Measurements from ENCODE around the gene NAA35. TPM values are rescaled to one million over a fixed set of nuclear protein-coding genes. Genes with fewer than 3 reads are reported as not detected.
A peak's percentile ranks its signal among the peaks of the same experiment; 100 is the strongest.

The NAA35 gene
- total and polyA plus RNA-seq, 2 of the 8 experiments (the other 6 are each of a cell fraction or from before 2014, with no cell fraction given), result 12.9 to 35.2 TPM

DNA sequence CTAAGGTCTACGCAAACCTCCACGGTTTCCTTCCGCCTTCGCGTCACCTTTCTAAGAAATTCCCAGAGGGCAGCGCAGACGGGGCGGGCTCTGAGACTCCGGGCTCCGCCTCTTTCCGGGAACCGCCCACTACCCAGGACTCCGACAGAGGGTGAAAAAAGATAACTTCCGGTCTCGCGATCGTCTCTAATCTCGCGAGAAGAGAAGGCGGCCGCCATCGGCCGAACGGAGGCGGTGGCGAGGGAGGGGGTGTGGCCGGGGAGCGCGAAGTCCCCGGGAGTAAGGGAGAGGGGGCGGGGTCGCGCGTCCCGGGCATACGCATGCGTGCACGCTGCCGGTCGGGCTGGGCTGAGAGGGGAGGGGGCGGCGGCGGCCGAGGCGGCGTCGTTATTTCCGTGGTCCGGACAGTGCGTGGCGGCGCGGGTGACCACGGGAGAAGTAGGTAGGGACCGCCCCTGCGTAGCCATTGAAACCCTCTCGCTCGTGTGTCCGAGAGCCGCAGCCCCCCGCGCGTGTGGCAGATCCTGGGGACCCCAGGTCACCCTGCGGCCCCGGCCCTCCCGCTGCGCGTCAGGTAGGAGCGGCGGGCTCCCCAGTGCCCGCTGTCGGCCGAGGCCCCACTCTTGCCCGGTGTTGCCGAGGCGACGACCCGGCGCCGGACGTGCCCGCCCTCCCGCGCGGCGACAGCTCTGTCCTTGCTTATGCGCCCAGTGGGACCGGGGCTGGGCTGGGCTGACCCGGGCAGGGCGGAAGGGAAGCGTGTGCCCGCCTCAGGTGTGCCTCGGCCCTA, at the start of gene NAA35 (continued):
- peak; percentile 73 to 80; a peak in 2 of 3 replicates for TF ChIP-seq POLR2A (IDR thresholded peaks at IDR 0.05; ENCODE audit: control extremely low read depth in 1 of 2, low read depth in 2 of 2, low read length in 2 of 2)
- TF ChIP-seq CREB1 (IDR thresholded peaks at IDR 0.05), result peak; percentile 65
- TF ChIP-seq TAF1 (IDR thresholded peaks at IDR 0.05; ENCODE audit: low read depth, low read length), result peak; percentile 68; the same call in 1 of the 2 replicates
- TF ChIP-seq PHF8 (conservative IDR thresholded peaks at IDR 0.05; ENCODE audit: low read depth, low read length), result peak; percentile 75
- TF ChIP-seq GTF2F1 (IDR thresholded peaks at IDR 0.05; ENCODE audit: borderline replicate concordance, low read depth, low read length), result no peak
- TF ChIP-seq, protein P1, sequence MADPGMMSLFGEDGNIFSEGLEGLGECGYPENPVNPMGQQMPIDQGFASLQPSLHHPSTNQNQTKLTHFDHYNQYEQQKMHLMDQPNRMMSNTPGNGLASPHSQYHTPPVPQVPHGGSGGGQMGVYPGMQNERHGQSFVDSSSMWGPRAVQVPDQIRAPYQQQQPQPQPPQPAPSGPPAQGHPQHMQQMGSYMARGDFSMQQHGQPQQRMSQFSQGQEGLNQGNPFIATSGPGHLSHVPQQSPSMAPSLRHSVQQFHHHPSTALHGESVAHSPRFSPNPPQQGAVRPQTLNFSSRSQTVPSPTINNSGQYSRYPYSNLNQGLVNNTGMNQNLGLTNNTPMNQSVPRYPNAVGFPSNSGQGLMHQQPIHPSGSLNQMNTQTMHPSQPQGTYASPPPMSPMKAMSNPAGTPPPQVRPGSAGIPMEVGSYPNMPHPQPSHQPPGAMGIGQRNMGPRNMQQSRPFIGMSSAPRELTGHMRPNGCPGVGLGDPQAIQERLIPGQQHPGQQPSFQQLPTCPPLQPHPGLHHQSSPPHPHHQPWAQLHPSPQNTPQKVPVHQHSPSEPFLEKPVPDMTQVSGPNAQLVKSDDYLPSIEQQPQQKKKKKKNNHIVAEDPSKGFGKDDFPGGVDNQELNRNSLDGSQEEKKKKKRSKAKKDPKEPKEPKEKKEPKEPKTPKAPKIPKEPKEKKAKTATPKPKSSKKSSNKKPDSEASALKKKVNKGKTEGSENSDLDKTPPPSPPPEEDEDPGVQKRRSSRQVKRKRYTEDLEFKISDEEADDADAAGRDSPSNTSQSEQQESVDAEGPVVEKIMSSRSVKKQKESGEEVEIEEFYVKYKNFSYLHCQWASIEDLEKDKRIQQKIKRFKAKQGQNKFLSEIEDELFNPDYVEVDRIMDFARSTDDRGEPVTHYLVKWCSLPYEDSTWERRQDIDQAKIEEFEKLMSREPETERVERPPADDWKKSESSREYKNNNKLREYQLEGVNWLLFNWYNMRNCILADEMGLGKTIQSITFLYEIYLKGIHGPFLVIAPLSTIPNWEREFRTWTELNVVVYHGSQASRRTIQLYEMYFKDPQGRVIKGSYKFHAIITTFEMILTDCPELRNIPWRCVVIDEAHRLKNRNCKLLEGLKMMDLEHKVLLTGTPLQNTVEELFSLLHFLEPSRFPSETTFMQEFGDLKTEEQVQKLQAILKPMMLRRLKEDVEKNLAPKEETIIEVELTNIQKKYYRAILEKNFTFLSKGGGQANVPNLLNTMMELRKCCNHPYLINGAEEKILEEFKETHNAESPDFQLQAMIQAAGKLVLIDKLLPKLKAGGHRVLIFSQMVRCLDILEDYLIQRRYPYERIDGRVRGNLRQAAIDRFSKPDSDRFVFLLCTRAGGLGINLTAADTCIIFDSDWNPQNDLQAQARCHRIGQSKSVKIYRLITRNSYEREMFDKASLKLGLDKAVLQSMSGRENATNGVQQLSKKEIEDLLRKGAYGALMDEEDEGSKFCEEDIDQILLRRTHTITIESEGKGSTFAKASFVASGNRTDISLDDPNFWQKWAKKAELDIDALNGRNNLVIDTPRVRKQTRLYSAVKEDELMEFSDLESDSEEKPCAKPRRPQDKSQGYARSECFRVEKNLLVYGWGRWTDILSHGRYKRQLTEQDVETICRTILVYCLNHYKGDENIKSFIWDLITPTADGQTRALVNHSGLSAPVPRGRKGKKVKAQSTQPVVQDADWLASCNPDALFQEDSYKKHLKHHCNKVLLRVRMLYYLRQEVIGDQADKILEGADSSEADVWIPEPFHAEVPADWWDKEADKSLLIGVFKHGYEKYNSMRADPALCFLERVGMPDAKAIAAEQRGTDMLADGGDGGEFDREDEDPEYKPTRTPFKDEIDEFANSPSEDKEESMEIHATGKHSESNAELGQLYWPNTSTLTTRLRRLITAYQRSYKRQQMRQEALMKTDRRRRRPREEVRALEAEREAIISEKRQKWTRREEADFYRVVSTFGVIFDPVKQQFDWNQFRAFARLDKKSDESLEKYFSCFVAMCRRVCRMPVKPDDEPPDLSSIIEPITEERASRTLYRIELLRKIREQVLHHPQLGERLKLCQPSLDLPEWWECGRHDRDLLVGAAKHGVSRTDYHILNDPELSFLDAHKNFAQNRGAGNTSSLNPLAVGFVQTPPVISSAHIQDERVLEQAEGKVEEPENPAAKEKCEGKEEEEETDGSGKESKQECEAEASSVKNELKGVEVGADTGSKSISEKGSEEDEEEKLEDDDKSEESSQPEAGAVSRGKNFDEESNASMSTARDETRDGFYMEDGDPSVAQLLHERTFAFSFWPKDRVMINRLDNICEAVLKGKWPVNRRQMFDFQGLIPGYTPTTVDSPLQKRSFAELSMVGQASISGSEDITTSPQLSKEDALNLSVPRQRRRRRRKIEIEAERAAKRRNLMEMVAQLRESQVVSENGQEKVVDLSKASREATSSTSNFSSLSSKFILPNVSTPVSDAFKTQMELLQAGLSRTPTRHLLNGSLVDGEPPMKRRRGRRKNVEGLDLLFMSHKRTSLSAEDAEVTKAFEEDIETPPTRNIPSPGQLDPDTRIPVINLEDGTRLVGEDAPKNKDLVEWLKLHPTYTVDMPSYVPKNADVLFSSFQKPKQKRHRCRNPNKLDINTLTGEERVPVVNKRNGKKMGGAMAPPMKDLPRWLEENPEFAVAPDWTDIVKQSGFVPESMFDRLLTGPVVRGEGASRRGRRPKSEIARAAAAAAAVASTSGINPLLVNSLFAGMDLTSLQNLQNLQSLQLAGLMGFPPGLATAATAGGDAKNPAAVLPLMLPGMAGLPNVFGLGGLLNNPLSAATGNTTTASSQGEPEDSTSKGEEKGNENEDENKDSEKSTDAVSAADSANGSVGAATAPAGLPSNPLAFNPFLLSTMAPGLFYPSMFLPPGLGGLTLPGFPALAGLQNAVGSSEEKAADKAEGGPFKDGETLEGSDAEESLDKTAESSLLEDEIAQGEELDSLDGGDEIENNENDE (IDR thresholded peaks at IDR 0.05; ENCODE audit: insufficient replicate concordance, low read length), result no peak
- TF ChIP-seq KDM1A (IDR thresholded peaks at IDR 0.05; ENCODE audit: borderline replicate concordance, low read length), result no peak
- TF ChIP-seq CHD2 (IDR thresholded peaks at IDR 0.05; ENCODE audit: low read length), result peak; percentile 100
- no peak for TF ChIP-seq JUN (IDR thresholded peaks at IDR 0.05; ENCODE audit: low read depth, low read length)
- TF ChIP-seq, protein P2, sequence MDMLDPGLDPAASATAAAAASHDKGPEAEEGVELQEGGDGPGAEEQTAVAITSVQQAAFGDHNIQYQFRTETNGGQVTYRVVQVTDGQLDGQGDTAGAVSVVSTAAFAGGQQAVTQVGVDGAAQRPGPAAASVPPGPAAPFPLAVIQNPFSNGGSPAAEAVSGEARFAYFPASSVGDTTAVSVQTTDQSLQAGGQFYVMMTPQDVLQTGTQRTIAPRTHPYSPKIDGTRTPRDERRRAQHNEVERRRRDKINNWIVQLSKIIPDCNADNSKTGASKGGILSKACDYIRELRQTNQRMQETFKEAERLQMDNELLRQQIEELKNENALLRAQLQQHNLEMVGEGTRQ (IDR thresholded peaks at IDR 0.05; ENCODE audit: low read length), result no peak
